Measurements from ENCODE around the gene EIF4A3.

Gene EIF4A3

DNA sequence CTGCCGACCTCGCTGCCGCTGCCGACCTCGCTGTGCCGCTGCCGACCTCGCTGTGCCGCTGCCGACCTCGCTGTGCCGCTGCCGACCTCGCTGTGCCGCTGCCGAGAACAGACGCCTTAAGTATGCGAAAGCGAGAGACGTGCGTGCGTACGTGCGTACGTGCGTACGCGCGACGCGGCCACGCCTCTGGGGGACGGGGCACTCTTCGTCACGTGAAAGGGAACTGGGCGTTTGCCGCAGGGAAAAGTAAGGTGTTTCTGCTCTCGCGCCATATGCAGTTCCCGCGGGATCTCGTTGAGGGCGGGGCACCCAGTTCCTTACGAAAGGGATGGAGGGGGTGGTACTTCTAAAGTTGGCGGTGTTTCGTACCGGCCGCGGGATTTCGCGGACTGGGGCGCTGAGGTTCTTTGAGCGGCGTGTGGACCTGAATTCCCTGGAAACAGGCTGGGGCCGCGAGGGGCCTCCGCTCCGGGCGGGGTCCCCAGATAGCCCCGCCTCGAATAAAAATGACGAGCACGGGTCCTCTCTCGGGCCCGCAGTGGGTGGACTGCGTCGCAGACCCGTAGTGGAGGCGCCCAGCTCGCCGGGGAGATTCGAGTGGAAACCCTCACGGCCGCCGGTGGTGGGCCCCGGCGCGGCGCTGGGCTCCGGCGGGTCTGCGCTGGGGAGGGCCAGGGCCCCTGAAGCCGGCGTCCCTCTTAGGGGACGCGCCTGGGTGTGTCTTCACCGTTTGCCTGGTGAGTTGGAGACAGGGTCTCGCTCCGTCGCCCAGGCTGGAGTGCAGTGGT lies at the start of gene EIF4A3:
EIF4A3 (minus strand) TSS at position 94 of the 788 bp plus-strand sequence. CDS start 167 bp downstream, outside the sequence.
- DNase-seq: peak; percentile 100

- no peak for DNase-seq
Observed at GRCh38 chr17:80196652-80197051, 49.7 kb upstream of the EIF4A3 start.

- DNase-seq: peak; percentile 22 to 24
Observed at GRCh38 chr17:80195671-80196529, 49.0 kb upstream of the EIF4A3 start.

DNA sequence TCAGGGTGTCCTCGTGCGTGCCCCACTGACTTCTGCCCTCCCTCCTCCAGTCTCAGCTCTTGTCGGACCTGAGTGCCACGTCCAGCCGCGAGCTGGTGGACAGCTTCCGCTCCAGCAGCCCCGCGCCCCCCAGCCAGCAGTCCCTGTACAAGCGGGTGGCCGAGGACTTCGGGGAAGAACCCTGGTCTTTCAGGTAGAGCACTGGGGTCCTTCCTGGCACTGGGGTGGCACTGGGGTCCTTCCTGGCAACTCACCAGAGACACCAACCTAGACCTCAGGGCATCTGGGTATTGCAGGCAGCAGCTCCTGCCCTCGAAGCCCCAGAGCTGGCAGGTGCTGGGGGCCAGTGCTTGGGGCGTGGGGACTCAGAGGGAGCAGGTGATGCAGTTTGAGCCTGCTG lies 48.2 kb upstream of the EIF4A3 start:
- DNase-seq: no peak

GRCh38 chr17:80191865-80192661 lies 45.1 kb upstream of the EIF4A3 start:
- DNase-seq: no peak

DNA sequence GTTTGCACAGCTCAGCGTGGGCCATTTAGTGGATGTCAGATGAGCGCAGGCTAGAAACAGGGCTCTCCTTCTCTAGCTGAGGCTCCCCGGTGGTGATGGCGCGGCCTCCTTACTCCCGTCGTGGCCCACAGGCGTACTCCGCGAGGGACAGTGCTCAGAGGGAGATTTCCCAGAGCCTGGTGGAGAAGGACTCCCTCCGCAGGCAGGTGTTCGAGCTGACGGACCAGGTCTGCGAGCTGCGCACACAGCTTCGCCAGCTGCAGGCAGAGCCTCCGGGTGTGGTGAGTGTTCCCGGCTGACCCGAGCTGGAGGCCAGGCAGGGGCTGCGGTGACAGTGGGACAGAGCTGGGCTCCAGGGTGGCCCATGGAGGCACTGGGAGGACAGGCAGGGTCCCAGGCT lies 44.3 kb upstream of the EIF4A3 start:
- DNase-seq: no peak

DNA sequence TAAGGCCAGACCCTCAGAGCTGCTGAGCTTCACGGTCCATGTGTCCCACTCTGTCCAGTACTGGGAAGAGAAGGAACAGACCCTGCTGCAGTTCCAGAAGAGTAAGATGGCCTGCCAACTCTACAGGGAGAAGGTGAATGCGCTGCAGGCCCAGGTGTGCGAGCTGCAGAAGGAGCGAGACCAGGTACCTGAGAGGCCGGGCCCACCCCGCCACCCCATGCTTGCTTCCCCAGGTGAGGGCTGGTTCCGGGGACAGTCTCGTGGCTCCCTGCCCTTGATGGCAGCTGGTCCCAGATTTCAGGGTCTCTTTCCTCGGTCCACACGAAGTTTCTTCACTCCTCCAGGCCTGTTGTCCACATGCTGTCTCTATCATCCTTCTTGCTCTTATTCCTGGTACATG lies 43.8 kb upstream of the EIF4A3 start:
- DNase-seq: no peak

DNA sequence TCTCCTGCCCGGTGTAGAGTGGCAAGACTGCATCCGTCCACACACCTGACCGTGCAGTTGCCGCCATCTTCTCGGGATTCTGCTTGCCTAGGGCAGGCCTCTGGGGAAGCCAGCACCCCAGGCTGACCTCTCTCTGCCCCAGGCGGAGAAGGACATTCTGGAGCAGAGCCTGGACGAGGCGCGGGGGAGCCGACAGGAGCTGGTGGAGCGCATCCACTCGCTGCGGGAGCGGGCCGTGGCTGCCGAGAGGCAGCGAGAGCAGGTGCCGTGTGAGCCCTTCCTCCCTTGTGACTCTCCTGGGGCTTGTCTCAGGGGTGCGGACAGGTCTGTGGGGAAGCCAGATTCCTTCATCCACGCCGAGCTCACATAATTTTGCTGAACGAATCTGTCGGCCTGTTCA lies 42.7 kb upstream of the EIF4A3 start:
- DNase-seq: no peak

- DNase-seq: no peak
Observed at GRCh38 chr17:80187515-80187941, 40.6 kb upstream of the EIF4A3 start.

GRCh38 chr17:80187090-80187489 lies 40.2 kb upstream of the EIF4A3 start:
- no peak for DNase-seq

DNA sequence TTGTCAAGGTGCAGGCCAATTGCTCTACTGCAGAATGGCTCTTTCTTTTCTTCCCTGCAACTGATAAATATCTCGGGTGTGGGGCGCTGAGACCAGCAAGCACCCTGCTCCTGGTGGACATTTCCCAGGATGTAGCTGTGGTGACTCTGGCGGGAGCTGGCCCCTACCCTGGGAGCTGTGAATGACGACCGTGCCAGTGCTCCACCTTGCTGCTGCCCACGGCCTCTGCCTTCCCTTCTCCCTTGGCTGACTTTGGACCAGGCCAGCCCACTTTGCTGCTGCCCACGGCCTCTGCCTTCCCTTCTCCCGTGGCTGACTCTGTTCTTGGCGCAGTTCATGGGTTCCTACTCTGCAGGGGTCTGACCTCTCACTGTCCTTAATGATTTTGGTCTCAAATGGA lies 39.0 kb upstream of the EIF4A3 start:
- DNase-seq: no peak

DNA sequence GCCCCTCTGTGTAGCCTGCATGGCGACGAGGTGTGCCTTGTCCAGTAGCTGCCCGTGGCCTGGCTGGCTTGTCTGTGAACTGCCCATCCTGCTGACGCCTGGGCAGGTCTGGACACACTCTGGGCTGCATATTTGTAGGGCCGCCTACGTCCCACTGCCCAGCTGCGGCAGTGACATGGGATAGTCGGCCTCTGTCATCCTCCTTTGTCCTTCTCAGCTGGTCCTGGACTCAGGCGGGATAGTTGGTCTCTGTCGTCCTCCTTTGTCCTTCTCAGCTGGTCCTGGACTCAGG lies 37.4 kb upstream of the EIF4A3 start:
- no peak for DNase-seq

- no peak for DNase-seq
Observed at GRCh38 chr17:80183581-80184422, 36.9 kb upstream of the EIF4A3 start.

- no peak for DNase-seq
Observed at GRCh38 chr17:80182845-80183223, 35.9 kb upstream of the EIF4A3 start.

DNA sequence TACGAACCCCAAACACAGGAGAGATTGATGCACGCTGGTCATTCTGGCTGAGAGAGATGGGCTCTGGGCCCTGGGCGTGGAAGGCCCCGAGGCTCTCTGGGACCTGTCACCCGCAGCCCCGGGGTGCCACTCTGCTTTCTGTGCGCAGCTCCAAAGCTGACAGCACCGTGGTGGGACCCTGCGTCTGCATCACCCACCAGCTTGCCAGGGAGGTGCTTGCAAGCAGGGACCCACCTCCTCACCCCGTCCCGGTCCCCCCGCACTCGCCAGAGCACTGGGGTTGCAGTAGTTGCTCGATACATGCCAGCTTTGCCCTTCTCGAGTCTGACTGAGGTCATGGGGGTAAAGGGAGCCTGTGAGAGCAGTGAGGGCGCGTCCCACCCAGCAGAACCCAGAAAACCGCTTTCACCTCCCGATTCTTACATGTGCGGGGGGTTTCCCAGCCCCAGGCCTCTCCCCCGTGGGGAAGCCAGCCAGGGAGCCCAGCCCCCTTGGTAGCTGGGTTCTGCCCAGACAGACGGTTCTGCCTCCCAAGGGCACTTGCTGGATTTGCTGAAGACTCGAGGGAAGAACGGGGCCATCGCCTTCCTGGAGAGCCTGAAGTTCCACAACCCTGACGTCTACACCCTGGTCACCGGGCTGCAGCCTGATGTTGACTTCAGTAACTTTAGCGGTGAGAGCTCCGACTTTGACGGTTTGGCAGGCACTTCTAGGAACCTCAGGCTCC lies 35.4 kb upstream of the EIF4A3 start:
- no peak for DNase-seq

- no peak for DNase-seq
Observed at GRCh38 chr17:80181431-80181830, 34.5 kb upstream of the EIF4A3 start.

GRCh38 chr17:80180192-80180591 lies 33.3 kb upstream of the EIF4A3 start:
- no peak for DNase-seq

DNA sequence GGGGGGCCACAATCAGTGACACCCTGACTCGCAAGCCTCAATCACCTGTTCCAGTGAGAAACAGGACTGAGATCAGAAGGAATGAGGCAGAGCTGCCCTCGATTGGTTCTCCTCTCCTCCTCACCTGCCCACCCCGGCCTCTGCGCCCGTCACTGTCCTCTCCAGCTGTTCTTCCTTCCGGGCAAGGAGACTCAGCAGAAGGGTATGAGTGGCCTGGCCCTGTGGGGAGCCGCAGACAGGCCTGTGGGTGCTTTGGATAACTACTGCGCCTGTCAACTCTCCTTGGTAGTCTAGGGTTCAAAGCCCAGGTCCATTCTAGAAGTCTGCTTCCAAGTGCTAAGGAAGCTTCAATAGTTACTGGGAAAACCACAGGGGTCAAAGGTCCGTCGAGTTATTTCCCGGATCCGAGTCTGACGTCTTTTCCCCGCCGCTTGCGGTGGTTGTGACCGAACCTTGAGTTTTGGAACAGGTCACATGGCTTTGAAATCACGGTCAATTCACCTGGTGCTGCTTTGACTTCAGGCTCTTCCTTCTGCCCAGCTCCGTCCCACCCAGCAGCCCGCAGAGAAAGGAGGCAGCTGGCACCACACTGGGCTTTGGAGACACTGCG lies 31.2 kb upstream of the EIF4A3 start:
- no peak for DNase-seq

DNA sequence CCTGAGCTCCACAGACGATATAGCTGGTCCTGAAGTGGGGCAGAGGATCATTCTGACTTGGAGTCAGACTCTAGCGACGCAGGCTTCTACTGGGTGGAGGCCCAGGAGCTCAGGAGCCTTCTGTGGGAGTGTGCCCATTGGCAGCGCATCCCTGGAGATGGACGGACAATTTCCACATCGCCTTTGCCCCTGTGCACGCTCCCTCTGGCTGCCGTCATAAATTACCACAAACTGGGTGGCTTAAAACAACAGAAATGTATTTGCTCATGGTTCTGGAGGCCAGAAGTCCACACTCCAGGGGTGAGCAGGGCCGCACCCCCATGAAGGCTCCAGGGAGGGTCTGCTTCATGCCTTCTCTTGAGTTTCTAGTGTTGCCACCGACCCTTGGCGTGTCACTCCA lies 29.8 kb upstream of the EIF4A3 start:
- no peak for DNase-seq

- no peak for DNase-seq
Observed at GRCh38 chr17:80173916-80174315, 27.0 kb upstream of the EIF4A3 start.

GRCh38 chr17:80173126-80173525 lies 26.2 kb upstream of the EIF4A3 start:
- DNase-seq: no peak

Data from Kasumi-1 (cell line).